Activated naive CD8-positive, alpha-beta T cell treated with anti-CD3 and anti-CD28 coated beads, Interleukin-2, amount 50 U/mL, for 16 hours (primary cell): ENCODE measurements around the gene GTPBP3.

ENCODE experiments used
- DNase-seq: peaks from one replicate; pipeline ENCODE4 v3.0.0-alpha.2; 2020; ENCODE audit warnings: low read depth, low spot score

The GTPBP3 gene

DNA sequence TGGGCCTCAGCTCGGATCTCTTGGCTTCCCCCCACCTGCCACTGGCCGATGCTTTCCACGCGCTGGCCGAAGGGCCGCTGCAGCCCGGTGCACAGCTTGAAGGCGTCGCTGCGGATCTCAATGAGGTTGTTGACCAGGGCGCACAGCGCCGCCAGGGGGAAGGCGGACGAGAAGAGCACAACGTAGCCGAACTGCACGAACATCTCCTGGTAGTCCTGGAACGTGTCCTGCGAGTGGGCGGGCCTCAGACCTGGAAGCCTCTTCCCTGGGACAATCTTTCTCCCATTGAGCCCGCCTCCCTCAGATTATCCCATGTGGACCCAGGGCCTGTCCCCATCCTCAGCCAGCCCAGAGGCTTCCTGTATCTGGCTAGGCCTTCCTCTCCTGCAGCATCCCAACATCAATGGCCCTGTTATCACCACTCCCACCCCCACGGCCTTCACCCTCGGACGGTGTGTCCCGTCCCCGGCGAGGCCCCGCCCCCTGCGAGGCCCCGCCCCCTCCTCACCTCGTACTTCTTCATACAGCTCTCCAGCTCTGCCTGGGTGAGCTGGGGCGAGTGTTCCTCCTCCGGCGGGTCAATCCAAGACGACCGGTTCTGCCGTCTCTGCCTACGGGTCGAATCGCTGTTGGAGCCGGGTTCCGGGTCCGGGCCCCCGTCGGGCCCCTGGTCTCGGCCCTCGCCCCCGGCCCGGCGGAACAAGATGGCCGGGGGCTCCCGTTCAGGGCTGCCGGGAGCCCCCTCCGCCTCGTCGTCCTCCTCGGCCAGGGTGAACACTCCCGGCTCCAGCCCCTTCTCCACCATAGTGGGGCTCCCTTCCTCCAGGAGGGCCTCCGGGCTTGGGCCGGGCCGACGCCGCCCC, 9.5 kb upstream of the GTPBP3 start:
- no peak for DNase-seq

DNA sequence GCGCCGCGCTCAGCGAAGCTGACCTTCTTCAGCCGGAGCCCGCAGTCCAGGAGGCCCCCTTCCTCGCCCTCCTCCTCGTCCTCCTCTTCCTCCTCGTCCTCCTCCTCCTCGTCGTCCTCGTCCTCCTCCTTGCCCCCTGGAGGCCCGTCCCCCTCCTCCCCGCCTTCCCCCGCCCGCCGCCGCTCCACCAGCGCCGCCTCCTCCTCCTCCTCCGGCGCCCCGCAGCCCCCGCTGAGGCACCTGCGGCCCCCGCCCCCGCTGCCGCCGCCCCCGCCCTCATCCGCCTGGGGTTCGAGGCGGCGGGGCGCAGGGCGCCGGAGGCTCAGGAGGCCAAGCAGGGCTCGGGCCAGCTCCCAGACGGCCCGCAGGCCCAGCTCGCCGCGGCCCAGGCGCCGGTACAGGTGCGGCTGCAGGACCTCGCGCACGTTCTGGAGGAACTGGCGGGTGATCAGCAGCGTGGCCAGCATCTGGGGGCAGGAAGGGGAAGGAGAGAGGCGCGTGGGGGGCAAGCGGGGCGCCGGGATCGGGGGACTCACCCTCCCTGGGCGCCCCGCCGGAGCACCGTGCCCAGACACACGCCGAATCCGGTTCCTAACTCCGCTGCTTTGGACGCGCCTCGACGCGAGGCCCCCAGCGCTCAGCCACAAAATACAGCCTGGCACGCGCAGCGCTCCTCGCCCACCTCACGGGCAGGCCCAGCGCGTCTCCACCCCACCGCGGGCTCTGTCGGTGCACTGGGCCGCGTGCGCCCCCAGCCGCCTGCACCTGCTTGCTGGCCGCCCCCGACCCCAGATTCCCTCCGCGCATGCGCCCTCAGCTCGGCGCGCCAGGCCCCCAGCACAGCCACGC, 8.6 kb upstream of the GTPBP3 start:
- DNase-seq: no peak

DNA sequence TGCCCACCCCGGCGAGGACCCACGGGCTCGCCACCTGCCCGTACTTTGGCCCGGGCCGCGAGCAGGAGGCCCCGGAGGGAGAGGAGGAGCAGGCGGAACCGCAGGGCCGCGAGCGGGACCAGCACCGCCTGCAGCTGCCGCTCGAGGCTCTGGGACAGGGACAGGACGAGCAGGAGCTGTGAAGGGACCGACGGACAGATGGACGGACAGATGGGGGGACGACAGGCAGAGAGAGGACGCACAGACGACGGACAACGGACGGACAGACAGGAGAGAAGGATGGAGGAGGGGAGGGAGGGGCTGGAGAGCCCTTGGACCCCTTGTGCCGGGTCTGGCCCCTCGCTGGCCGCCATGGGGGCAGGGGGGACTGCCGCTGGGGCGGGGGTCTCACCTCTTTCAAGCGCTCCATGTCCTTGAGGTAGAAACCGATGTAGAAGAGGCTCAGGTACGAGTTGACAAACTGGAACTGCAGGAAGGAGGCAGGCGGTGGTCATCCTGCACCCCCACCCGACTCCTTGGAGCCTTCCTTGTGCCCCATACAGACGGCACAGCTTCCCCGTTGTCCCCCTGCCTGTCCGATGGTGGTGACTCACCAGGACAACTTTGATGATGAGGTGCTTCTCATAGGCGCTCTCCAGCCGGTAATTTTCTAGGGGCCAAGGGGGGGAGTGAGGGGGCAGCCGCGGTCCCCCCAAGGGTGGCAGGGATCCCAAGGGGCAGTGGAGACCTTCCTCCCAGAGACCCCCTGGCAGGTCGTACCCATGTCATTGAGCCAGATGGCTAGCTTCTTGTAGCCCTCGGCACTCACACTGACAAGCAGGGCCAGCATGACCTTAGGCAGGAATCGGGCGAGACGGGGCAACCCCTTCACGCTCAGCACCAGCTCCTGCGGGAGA, 7.7 kb upstream of the GTPBP3 start:
- no peak for DNase-seq

DNA sequence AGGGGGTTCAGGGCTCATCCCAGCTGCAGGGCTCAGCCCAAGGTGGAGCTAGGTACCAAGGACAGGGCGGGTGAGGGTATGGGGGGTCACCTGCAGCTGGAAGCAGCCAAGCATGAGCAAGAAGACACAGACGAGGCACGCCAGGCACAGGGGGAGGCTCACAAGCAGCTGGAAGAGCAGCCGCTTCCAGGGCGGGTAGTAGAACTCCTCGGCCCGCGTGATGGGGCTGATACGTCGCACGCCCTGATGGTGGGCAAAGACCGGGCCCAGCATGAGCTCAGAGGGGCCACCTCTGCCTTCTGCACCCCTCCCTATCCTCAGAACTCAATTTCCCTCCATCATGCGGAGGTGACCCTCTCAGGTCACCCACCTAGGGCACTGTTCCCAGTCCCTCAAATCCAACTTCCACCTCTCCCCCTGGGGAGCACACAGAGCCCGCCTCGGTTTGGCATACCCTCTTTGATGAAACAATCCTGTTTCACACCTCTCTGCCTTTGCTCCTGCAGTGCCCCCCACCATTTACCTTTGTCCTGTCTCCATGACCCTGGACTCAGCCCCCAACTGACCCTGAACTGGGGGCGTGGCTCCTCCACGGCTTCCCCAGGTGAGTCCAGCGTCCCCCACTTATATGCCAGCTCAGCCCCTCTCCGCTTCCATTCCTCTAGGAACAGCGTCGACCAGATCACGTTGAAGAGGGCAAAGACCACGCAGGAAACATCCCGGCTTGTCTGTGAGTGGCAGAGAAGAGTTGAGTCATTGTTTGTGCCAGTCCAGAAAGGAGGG, 6.9 kb upstream of the GTPBP3 start:
- no peak for DNase-seq

DNA sequence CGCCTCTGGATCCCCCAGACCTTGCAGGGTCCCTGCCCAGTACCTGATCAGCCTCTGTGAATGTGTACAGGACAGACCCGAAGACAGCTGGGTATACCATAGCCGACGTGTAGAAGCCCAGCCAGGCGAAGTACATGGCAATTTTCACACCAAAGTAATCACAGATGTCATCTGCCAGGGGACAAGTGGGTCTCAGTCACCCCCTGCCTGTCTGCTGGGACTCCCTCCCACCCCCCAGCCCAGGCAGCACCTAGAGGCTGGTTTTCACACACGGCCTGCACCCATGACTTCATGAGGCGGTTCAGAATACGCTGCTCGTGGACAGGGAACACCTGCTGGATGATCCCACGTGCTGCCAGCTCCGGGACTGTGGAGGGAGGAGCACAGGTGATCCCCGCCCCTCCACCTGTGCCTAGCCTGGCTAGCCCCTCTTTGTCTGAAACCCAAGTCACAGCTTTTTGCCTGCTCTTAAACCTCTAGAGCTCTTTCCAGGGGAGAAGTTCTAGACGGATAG, 6.3 kb upstream of the GTPBP3 start:
- DNase-seq: no peak

DNA sequence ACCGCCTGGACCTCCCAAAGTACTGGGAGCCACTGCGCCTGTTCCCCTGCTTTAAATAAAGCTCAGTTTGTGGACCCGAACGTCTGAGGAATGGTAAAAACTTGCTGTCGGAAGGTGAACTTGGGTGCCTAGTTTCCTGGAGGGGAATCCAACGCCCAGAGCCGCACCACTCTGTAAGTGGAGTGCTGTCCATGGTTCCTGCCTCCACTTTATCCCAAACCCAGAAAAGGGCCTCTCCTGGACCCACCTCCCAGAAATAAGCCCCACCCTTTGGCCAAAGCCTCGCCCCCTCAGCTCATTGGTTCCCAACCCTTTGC, 5.0 kb upstream of the GTPBP3 start:
- DNase-seq: no peak

DNA sequence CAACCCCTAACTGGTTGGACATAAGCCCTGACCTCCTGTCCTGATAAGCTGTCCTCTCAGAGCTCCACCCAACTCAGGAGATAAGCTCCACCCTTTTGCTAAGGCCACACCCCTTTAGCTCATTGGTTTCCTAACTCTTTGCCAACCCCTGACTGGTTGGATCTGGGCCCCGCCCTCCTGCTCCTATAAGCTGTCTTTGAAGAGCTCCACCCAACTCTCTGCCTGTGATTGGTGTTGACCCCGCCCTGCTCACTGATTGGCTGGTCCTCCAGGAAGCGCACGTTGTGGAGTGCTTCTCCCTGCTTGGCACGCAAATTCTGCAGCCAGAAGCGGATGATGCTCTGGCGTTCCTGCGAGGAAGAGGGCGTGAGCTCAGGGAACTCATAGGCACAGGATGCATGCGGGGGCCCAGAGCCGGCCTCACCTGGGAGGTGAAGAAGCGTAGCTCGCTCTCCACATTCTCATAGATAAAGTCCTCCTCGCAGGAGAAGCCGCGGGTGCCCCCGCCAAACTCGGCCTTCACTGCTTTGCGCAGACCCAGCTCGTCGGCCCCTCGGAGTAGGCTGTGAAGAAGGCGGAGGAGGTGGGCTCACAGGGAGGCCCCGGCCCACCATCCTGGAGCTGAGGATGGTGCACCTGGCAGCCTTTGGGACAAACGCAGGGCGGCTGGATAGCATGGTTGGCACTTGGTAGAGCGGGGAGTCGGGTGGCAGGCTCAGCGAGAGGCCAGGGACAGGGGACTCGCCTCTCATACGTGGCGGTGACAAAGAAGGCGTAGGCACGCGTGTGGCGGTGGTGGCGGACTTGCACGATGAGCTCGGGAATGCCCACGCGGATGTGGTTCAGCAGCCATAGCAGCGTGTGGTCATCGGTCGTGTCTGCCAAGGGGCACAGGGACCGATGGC, 4.4 kb upstream of the GTPBP3 start:
- no peak for DNase-seq

DNA sequence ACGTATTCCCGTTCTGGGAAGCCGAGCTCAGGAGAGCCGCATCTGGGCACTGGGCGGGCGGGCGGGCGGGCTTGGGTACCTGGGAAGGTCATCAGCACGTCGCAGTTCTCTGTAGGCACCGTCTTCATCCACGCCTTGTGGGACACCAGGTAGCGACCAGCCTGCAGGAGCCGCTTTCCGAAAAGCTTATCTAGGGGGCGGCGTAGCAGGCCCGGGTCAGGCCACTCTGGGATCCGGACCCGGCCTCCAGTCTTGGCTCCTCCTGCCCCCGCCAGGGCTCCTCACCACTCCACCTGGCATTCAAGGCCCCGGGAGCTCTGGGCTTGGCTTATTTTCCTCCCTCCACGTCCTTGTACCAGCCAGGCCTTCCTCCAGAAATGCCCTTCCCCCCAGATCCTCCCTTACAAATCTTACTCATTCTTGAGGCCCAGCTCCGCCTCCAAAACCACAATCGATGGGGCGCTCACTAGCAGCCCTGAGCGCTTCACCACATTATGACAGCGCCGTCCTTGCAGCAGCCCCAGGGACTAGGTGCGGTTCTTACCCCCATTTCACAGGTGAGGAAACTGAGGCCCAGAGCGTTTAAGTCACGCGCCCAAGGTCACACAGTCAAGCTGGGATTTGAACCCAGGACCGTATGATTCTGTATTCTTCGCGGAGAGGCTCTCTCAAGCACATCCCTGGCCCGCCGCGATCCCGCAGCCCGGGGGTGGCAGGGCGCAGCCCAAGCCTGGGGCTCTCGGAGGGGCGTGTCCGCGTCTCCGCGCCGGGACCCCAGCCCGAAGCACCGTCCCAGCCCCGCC, 3.5 kb upstream of the GTPBP3 start:
- DNase-seq: peak; percentile 47

DNA sequence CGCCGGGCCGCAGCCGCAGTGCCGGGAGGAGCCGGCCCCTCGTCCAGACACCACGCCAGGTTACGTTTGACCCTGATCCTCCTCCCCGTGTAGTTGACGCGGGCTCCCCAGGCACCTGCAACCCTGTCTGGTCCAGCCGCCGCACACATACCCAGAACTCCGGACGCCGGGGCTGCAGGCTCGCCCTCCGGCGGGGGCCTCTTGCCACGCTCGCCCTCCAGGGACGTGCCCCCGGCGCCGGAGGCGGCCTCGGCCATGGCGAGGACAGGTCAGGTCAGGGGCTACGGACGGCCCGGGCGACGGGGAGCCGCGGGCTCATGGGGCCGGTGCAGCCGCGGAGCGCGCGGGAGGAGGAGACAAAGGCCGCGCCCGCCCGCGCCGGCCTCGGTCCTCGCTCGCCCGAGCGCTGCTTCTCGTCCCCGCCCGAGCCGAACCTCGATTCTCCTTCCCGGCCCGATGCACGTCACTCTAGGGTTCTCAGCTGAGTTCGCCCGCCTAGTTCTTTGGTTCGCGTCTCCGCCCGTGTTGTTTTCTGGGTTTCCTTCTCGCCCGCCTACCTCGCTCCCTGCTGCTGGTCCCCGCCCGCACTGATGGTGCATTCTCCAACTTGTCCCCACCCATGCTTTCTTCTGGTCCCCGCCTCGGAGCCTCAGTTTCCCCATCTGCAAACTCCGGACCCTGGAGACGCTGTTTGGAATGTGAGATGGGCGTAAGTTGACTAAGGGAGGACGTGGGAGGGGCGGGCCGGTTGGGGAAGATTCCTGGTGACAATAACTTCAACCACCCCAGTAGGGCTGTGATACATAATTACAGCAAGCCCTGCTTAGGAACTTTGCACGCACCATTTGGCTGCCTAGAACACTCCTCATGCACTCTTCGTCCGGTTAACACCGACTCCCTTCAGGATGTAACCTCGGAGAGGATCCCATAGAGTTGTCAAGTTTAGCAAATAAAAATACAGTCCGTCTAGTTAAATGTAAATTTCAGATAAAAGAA, 2.6 kb upstream of the GTPBP3 start, which contains the start of gene ANO8:
ANO8 (minus strand) TSS at position 442 of the 996 bp plus-strand sequence; CDS start at position 257, 185 bp downstream.
- peak; percentile 88 for DNase-seq

DNA sequence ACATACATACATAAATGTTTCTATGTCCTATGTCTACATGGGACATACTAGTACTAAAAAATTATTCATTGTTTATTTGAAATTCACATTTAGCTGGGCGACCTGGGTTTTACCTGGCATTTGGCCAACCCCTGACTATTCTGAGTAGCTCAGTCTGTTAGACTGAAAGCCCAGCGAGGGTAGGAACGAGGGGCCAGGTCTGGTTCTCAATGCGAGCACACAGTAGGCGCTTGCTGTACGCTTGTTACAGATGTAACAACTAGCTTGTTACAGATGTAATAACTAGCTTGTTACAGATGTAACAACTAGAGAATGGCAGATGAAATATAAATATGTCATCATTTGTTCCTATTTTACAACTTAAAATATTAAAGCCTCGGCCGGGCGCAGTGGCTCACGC, 1.8 kb upstream of the GTPBP3 start:
- no peak for DNase-seq

DNA sequence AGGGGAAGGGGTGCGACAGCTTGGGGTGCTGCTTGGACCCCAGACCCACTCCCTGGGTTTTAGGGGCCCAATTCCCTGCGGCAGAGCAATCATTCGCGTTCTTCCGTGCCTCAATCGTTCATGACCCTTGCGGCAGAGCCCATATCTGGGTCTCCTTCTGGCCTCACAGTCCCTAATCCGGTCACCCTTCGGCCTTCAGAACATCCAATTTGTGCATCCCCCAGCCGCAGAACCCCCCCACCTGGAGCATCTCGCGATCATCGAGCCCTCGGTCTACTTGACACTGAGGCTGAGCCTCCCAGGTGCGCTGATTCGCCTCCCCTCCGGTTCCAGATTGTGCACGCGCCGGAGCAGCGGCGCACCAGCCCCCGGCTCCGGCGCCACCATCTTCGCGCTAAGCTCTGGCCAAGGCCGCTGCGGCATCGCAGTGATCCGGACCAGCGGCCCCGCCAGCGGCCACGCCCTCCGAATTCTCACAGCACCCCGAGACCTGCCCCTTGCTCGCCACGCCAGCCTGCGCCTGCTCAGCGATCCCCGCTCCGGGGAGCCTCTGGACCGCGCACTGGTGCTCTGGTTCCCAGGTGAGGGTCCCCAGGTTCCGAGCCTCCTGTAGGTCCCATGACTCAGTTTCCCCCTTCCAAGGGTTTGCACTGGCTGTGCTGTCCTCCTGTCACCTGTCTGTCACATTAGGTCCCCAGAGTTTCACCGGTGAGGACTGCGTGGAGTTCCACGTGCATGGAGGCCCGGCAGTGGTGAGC, 501 bp downstream of the GTPBP3 start:
- DNase-seq: no peak

DNA sequence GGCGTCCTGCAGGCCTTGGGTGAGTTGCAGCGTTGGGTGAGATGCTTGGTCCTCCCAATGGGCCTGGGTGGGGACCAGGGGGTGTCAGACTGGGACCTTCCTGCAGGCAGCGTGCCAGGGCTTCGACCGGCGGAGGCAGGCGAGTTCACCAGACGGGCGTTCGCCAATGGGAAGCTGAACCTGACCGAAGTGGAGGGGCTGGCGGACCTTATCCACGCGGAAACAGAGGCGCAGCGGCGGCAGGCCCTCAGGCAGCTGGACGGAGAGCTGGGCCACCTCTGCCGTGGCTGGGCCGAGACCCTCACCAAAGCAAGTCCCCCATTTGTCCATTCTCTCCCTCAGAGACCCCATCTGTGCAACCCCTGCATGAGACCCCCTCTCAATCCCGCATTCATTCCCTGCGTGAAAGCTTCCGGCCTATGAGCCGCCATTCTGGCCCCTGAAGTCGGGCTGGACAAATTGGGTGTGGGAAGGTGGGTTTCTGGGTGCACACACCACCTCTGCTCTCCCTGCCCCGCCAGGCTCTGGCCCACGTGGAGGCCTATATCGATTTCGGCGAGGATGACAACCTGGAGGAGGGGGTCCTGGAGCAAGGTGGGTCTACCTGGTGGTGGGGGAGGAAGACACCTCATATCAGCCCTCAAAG, 1.2 kb downstream of the GTPBP3 start:
- no peak for DNase-seq

DNA sequence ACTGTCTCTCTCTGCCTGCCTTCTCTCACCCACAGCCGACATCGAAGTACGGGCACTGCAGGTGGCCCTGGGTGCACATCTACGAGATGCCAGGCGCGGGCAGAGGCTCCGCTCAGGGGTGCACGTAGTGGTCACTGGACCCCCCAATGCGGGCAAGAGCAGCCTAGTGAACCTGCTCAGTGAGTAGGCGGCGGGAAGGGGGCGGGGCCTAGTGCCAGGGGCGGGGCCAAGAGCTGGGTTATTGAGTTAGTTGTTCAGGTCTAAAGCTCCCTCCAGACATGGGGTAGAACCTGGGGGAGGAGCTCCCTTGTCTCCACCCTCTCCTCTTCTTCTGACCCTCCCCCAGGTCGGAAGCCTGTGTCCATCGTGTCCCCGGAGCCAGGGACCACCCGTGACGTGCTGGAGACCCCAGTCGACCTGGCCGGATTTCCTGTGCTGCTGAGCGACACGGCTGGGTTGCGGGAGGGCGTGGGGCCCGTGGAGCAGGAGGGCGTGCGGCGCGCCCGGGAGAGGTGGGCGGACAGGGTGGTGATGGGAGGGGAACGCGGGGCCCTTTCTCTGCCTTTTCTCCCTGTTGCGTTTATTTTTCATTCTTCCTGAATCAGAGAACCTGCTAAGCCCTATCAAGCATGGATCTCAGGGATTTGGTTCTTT, 1.9 kb downstream of the GTPBP3 start:
- DNase-seq: no peak

DNA sequence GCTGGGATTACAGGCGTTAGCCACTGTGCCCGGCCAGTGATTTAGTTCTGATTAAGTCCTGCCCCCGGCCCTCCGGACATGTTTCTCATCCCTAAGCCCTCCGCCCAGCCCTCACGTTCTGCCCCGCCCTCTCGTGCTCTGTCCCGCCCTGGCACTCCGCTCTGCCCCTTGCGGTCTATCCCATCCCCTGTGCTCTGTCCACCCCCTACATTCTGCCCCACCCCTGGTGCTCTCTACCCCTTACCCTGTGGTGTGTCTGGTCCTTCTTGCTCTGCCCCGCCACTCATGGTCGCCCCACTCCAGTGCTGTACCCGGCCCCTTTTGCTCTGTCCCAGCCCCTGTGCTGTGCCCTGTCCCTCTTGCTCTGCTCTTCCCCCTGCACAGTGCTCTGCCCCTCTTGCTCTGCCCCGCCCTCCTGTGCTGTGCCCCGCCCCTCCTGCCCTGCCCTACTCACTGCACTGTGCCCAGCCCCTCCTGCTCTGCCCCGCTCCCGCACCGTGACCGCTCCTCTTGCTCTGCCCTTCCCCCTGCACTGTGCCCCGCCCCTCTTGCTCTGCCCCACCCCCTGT, 3.0 kb downstream of the GTPBP3 start:
- DNase-seq: no peak

DNA sequence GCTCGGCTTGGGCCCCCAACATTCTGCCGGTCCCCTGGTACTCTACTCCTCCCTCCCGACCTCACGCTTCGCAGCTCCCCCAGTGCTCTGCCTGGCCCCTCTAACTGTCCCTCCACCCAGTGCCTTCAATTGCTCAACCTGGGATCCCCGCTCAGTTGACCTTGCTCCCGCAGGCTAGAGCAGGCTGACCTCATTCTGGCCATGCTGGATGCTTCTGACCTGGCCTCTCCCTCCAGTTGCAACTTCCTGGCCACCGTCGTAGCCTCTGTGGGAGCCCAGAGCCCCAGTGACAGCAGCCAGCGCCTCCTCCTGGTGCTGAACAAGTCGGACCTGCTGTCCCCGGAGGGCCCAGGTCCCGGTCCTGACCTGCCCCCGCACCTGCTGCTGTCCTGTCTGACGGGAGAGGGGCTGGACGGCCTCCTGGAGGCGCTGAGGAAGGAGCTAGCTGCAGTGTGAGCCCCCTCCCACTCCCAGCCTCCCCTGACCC, 3.6 kb downstream of the GTPBP3 start:
- no peak for DNase-seq
